GM19468 (cell line): ENCODE data around the gene MSLN.
"Not testable (repeated sequence)": the region's sequence is repeated elsewhere in the genome, so short reads cannot be mapped to it uniquely, and the experiment has no call there.

ENCODE experiments used
- ATAC-seq: cut with Tn5 transposase; IDR thresholded peaks from one replicate; pipeline ENCODE4 v1.9.1; 2021; ENCODE audit warnings: mild to moderate bottlenecking, moderate library complexity, moderate number of reproducible peaks; ENCODE audit not compliant: unreplicated experiment; ENCODE audit errors: extremely low read depth

Gene MSLN

GRCh38 chr16:734208-734980 lies 26.1 kb upstream of the MSLN start:
- ATAC-seq: no peak

GRCh38 chr16:734981-735881 lies 25.3 kb upstream of the MSLN start:
- ATAC-seq: no peak

- no peak for ATAC-seq
Observed at GRCh38 chr16:735982-736453, 24.5 kb upstream of the MSLN start.

GRCh38 chr16:736936-737481 lies 23.5 kb upstream of the MSLN start:
- no peak for ATAC-seq

GRCh38 chr16:739560-740458 lies 20.7 kb upstream of the MSLN start:
- no peak for ATAC-seq

GRCh38 chr16:740459-740763 lies 20.1 kb upstream of the MSLN start:
- ATAC-seq: no peak

- ATAC-seq: peak; percentile 65
Observed at GRCh38 chr16:740764-741505, 19.6 kb upstream of the MSLN start, which contains the start of gene CIAO3. CIAO3 (minus strand) TSS chr16:740997; CDS start chr16:740985, 12 bp downstream.

- ATAC-seq: no peak
Observed at GRCh38 chr16:741986-742629, 18.4 kb upstream of the MSLN start.

GRCh38 chr16:742894-743293 lies 17.6 kb upstream of the MSLN start:
- ATAC-seq: not testable (repeated sequence)

- no peak for ATAC-seq
Observed at GRCh38 chr16:743794-744500, 16.6 kb upstream of the MSLN start.

GRCh38 chr16:745739-746138 lies 14.8 kb upstream of the MSLN start:
- ATAC-seq: no peak

- ATAC-seq: no peak
Observed at GRCh38 chr16:746637-747036, 13.9 kb upstream of the MSLN start.

- no peak for ATAC-seq
Observed at GRCh38 chr16:747978-748746, 12.4 kb upstream of the MSLN start.

GRCh38 chr16:749010-749409 lies 11.5 kb upstream of the MSLN start:
- ATAC-seq: no peak

GRCh38 chr16:750485-750884 lies 10.0 kb upstream of the MSLN start:
- no peak for ATAC-seq

GRCh38 chr16:751152-752006 lies 9.2 kb upstream of the MSLN start:
- no peak for ATAC-seq

GRCh38 chr16:752007-752312 lies 8.6 kb upstream of the MSLN start:
- no peak for ATAC-seq
